HG02763 (cell line): ENCODE data around the gene RPS8.
"Not testable (repeated sequence)": the region's sequence is repeated elsewhere in the genome, so short reads cannot be mapped to it uniquely, and the experiment has no call there.

Experiments
- ATAC-seq: cut with Tn5 transposase; IDR thresholded peaks from one replicate; pipeline ENCODE4 v1.9.1; 2021; ENCODE audit warnings: mild to moderate bottlenecking, moderate library complexity; ENCODE audit not compliant: unreplicated experiment

RPS8 gene

DNA sequence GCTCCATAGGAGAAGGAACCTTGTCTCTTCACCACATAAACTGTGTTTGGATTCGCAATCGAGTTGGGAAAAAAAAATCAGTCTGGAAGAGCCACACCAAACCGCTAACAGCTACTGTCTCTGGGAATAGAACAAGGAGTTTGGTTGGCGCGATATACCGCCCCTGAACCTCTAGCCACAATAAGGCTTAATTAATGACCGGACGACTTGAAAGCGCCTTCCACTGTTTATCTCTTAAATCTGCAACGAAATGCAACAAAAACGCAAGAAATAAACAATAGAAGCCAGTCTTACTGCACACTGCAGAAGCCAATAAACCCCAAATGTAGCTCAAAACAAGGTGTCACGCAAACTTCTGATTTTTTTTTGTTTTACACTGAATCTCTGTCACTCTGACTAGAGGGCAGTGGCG, 43.9 kb downstream of the RPS8 start:
- ATAC-seq, result peak; percentile 4

DNA sequence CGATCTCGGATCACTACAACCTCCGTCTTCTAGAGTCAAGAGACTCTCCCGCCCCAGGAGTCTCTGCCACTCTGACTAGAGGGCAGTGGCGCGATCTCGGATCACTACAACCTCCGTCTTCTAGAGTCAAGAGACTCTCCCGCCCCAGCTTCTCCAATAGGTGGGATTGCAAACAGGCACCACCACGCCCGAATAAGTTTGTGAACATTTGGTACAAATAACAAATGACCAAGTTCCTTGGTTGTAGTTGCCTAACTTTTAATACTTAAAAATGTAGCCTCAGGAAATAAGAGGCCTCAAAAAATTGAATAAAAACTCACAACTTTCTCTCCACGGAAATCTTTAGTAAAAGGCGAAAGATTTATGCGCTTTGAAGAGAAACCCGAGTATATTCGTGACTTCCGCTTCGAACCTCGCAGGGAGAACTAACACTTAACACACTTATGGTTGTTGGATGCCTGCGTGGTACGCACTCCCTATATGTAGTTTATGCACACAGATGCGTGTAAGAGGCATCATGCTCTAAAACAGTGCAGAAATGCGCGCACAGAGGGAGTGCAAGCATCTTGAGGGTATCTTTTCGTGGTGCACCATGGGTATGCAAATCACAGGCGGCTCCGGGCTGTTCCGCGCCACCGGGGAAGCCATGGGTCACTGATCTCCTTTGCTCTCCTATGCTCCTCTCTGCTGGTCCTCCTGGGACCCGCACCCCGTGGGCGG, 44.4 kb downstream of the RPS8 start:
- peak; percentile 75 for ATAC-seq

DNA sequence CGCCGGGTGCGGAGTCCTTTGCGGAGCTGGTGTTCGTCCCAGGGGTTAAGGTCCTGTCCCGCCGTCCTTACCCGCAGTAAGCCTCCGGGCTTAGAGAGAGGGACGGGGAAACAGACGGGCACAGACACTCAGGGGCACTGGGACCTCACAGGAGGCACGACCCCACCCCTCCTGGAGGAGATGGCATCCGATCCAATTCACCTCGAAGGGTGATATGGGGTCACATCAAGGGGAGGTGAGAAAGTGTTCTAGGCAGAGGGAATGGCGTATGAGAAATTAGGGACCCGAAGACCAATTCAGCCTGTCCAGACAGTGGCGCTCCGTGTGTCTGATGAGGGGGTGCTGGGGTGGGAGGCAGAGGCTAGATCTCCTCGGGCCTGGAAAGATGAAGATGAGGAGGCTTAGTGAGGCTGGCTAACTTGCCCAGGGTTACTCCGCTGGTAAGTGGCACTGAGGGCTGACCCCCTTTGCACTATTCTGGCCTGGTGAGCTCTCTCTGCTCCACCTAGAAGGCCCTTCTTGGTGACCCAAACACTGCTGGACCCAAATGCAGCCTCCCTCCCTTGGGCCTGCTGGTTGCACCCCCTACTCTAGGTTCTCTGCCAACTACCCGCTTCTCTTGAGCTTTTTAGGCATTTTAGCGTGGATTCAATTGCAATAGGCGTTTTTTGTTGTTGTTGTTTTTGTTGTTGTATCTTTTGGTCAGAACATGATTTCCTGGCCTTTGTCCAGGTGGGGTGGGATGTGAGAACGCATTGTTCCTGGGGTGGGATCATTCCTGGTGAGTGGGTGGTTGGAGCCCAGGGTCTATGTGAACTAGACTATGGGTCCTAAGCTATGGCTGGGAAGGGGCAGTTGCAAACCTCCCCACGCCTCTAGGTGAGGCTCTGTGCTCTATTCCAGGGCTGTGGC, 45.2 kb downstream of the RPS8 start:
- ATAC-seq, result no peak

DNA sequence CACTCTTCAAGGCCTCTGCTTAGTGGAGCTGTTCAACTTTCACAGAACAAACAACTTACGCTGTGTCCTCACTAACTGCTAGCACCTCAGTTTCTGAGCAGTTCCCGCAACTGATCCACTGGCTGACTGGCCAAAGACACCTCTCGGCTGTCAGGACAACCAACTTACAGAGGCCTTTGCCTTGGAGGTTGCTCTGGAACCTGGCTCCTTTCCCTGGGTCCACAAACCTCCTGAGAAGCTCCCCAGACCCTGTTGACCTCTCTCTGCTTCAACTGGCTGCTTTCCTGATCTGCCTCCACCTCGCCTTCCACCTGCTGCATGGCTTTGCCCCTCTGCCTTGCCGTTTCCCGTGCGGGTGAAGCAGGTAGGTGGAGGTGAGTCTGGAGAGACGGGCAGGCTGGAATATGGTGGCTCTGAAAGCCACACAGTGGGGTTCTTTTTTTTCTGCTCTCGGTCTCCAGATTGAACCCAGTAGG, 45.9 kb downstream of the RPS8 start:
- ATAC-seq, result no peak

DNA sequence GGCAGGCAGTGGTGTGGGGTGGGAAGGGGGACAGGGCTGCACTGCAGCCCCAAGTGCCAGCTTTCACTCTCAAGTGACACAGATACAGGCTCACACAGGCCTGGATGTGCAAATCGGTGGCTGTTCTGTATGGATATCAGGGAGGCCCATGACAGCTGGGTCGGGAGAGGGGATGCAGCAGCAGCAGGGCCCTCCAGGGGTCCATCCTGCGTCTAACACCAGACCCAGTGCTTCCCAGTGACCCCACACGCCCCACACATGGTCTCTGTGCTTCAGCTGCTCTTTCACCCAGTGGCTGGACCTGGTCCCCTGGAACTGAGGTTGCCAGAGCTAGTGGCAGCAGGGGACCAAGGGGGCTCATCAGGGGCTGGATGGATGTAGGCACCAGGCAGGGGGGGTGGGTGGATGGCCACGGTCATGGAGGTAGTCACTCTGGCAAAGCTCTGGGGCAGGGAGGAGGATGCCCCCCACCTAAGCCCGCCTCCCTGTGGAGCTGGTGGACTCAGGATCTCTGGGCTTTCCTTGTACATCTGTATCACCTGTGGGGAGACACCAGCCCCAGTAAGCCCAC, 46.9 kb downstream of the RPS8 start:
- ATAC-seq, result no peak

DNA sequence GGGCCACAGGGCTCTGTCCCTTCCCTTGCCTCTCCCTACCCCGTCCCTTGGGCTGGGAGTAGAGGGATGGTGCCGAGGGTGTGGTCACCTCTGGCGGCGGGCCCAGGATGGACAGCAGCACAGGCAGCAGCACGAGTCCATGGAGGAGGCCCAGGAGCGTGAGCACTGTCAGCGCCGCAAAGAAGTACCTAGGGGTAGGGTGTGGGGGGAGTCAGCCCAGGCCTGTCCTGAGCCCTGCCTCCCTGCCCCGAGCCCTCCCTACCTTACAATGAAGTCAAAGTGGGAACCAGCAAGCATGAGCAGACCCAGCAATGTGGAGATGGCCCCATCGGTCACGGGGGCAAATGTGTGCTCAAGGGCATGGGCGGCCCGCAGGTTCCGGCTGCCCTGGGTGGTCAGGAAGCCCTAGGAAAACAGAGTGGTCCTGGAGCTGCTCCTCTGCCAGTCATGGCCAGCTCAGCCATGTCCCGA, 47.7 kb downstream of the RPS8 start:
- no peak for ATAC-seq

DNA sequence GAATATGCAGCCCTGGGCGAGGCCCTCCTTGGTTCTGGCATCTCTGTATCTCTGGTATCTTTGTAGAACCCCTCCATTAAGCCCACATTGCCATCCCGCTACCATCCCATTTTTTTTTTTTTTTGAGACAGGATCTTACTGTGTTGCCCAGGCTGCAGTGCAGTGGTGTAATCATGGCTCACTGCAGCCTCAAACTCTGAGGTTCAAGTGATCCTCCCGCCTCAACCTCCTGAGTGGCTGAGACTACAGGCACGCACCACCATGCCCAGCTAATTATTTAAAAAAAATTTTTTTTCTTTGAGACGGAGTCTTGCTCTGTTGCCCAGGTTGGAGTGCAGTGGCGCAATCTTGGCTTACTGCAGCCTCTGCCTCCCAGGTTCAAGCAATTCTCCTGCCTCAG, 49.1 kb downstream of the RPS8 start:
- ATAC-seq, result not testable (repeated sequence)

DNA sequence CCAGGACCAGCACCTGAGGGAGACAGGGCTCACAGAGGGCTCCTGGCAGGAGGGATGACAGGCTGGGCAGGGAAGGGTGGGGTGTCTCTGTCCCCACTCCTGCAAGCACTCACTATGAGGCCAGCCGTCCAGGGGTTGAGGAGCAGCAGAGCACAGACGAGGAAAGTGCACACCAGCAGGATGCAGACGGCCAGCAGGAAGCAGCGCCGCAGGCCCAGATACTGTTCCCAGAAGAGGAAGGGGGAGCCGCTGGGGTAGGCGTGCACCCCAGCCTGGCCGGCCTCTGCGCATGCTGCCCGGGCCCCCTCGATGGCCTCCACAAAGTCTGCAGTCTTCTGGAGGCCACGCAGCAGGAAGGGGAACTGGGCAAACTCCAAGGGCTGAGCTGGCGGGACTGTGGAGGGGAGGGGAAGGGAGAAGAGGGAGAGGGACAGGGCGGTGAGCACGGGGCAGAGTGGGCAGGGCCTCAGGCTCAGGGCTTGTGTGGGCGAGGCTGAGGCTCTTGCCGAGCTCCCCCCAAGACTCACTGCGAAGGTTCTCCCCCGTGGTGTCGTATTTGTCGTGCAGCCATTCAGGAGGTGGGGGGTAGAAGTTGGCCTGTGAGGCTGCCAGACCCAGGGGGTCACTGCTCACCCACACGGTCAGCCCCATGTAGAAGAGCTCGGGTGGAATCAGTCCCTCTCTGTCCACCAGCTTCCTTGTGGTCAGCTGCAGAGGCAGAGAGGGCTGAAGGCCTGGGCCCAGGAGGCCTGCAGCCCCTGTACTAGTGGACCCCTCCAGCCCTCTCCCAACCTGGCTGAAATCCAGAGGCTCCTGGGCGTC, 51.2 kb downstream of the RPS8 start:
- ATAC-seq, result no peak

DNA sequence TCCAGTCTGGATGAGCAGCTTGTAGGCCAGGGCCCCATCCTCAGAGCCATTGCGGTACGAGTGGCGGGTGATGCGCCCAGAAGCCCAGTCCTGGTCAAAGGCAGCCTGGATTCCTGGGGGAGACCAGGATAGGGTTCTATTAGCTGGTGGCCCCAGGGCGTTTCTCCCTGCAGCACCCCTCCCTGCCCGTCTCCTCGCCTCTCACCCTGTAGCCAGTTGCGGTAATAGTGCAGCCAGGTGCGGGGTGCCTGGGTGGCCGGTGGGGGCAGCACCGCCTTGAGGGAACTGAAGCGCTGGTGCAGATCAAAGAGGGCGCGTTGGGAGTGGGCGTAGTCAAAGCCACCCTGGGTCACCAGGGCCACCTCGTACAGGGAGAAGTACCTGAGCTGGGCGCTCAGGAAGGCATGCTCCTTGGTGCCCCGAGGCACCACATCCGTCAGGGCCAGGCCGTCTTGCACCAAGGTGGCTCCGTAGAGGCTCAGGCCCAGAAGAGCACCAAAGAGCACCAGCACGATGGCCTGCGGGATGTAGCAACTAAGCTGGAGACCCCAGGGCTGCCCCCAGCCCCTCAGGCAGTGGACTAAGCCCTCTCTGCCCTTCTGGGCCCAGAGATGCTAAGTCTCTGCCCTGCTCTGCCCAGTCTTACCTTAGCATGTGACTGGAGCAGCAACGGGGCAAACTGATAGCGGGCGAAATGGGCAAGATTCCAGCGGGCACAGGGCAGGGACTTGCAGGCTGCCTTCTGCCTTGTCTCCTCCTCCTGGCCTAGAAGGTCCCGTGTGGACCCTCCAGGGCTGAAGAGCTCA, 52.1 kb downstream of the RPS8 start:
- no peak for ATAC-seq

DNA sequence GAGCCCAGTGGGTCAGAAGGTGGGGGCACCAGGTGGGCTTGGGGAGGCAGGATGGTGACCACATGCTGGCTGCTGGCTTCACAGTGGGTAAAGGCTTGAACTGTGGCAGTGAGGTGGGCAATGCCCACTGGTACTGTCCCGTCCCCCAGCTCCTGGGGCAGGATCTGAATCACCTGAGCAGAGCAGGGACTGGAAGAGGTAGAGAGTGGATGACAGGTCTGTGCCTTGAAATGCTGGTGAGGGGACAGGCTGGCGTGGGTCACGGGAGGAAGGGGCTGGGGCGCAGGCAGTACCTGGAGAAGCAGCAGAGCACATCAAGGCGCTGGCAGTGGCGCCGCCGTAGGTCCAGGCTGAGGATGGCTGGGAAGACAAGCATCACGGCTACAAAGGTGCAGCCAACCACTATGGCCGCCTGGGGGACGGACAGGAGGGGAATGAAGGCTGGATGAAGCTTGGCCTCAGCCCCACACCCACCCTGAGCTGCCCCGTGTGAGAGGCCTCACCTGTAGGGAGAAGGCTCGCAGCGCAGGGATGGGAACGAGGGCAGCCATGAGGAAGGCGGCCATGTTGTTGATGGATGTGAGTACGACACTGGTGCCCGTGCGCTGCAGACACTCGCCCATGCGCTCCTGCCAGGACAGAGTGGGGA, 52.8 kb downstream of the RPS8 start:
- ATAC-seq, result no peak
